Thyroid gland (tissue), 4 donors: ENCODE data around the gene ASIC4. TPM values are rescaled to one million over a fixed set of nuclear protein-coding genes. Genes with fewer than 3 reads are reported as not detected.

Experiments
- DNase-seq, 2 donors: peaks; one replicate each; pipeline ENCODE4 v3.0.0-alpha.2; 2019
- H3K27ac ChIP-seq, 3 donors: fragments of 200-600 bp; sonication (generic); 1 replicate in 2 of 3; 2 replicates in 1 of 3; pipeline ENCODE4 v1.5.1; 2016 to 2019; ENCODE audit warnings: mild to moderate bottlenecking in 1 of 3, moderate library complexity in 1 of 3
- H3K27me3 ChIP-seq: fragments of 200-600 bp; sonication (generic); one replicate; pipeline ENCODE4 v1.5.1; 2019
- H3K36me3 ChIP-seq, 2 donors: fragments of 200-600 bp; sonication (generic); one replicate each; pipeline ENCODE4 v1.5.1; 2016 to 2019
- H3K4me1 ChIP-seq, 2 donors: fragments of 200-600 bp; sonication (generic); one replicate each; pipeline ENCODE4 v1.5.1; 2017 to 2019
- H3K4me3 ChIP-seq, 3 donors: fragments of 200-600 bp; sonication (generic); replicated peaks in 1 of 3; 1 replicate in 2 of 3; 2 replicates in 1 of 3; pipeline ENCODE4 v1.5.1; 2016; ENCODE audit warnings: mild to moderate bottlenecking in 1 of 3
- H3K9me3 ChIP-seq: fragments of 200-600 bp; sonication (generic); one replicate; pipeline ENCODE4 v1.5.1; 2017
- POLR2A ChIP-seq, 2 donors: fragments of 450-650 bp; IDR thresholded peaks; one replicate each; pipeline ENCODE4 v1.6.1; 2017; ENCODE audit warnings: antibody characterized with exemption in 2 of 2, mild to moderate bottlenecking in 2 of 2, moderate library complexity in 1 of 2
- WGBS, 2 donors: methylation state at CpG; one replicate each; pipeline ENCODE4 v1.1.5; 2017; 5-methylcytosine and 5-hydroxymethylcytosine counted together
- intact Hi-C: fragments of 100-400 bp; cut with DNase I; formaldehyde crosslinking; loops from one replicate; pipeline ENCODE4 v1.15.1; 2023
- total RNA-seq, 4 donors: library from RNA; depleted of rRNA; stranded (reverse); fragments of >200 nt; gene quantifications; one replicate each; pipeline ENCODE4 v1.2.3, GENCODE V29; 2016
- TF ChIP-seq, protein P1 (sequence below), 6 experiments: fragments of 200-600 bp in 3 of 6; fragments of 450-650 bp in 3 of 6; sonication (generic) in 3 of 6; IDR thresholded peaks; one replicate each; pipeline ENCODE4 v1.5.1; 2016 to 2019; ENCODE audit warnings: antibody characterized with exemption in 6 of 6, mild to moderate bottlenecking in 2 of 6, inconsistent platforms in 1 of 6, moderate library complexity in 1 of 6

Gene ASIC4
- total RNA-seq, 4 donors from 2014 or later, result not detected

GRCh38 chr2:219499555-219499954 is 14.7 kb upstream of the ASIC4 start:
- intact Hi-C loops, result loop anchor here (5.0 kb wide), 1 partner anchor 112 kb away; the partner anchor contains the start of gene DNPEP
- H3K4me1 ChIP-seq, result peaks cover 24 to 26% of the 10 kb centered on the region in 2 donors

GRCh38 chr2:219500135-219500534 is 14.1 kb upstream of the ASIC4 start:
- intact Hi-C loops, result no loop called here
- no peak for DNase-seq
- peaks cover 14 to 15% of the 10 kb centered on the region in 2 donors for H3K36me3 ChIP-seq
- H3K9me3 ChIP-seq, result no peaks in the 10 kb centered on the region
- H3K27me3 ChIP-seq, result no peaks in the 10 kb centered on the region
- H3K4me1 ChIP-seq, result peaks cover 24 to 26% of the 10 kb centered on the region in 2 donors
- H3K4me3 ChIP-seq, result no peak overlapping the region
- TF ChIP-seq, protein P1, sequence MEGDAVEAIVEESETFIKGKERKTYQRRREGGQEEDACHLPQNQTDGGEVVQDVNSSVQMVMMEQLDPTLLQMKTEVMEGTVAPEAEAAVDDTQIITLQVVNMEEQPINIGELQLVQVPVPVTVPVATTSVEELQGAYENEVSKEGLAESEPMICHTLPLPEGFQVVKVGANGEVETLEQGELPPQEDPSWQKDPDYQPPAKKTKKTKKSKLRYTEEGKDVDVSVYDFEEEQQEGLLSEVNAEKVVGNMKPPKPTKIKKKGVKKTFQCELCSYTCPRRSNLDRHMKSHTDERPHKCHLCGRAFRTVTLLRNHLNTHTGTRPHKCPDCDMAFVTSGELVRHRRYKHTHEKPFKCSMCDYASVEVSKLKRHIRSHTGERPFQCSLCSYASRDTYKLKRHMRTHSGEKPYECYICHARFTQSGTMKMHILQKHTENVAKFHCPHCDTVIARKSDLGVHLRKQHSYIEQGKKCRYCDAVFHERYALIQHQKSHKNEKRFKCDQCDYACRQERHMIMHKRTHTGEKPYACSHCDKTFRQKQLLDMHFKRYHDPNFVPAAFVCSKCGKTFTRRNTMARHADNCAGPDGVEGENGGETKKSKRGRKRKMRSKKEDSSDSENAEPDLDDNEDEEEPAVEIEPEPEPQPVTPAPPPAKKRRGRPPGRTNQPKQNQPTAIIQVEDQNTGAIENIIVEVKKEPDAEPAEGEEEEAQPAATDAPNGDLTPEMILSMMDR (IDR thresholded peaks at IDR 0.05), result no peak
- no peak for TF ChIP-seq POLR2A (IDR thresholded peaks at IDR 0.05)
- no peak overlapping the region for H3K27ac ChIP-seq
- 91 to 97% methylated on average over 2 of the region's 2 CpGs for WGBS, 2 donors

More at GRCh38 chr2:219499555-219499954, 14.7 kb upstream of the ASIC4 start:
- H3K27me3 ChIP-seq, result no peaks in the 10 kb centered on the region
- H3K36me3 ChIP-seq, result peaks cover 8 to 9% of the 10 kb centered on the region in 2 donors
- H3K27ac ChIP-seq, result no peak overlapping the region
- peak overlapping the region in 1 of 3 donors; percentile 50 for H3K4me3 ChIP-seq
- TF ChIP-seq, protein P1 (IDR thresholded peaks at IDR 0.05), result no peak
- no peak for TF ChIP-seq POLR2A (IDR thresholded peaks at IDR 0.05)
- 79 to 86% methylated on average over 1 of the region's 1 CpG for WGBS, 2 donors
- DNase-seq, result no peak
- H3K9me3 ChIP-seq, result no peaks in the 10 kb centered on the region

GRCh38 chr2:219501849-219502248 is 12.4 kb upstream of the ASIC4 start:
- H3K27me3 ChIP-seq, result no peaks in the 10 kb centered on the region
- peaks cover 23 to 31% of the 10 kb centered on the region in 2 donors for H3K36me3 ChIP-seq
- no peaks in the 10 kb centered on the region for H3K9me3 ChIP-seq
- peaks cover 19 to 23% of the 10 kb centered on the region in 2 donors for H3K4me1 ChIP-seq
- no peak overlapping the region for H3K4me3 ChIP-seq
- intact Hi-C loops, result no loop called here
- whole genome bisulfite sequencing, 2 donors, result 94 to 97% methylated on average over 14 of the region's 14 CpGs
- H3K27ac ChIP-seq, result no peak overlapping the region
- TF ChIP-seq, protein P1 (IDR thresholded peaks at IDR 0.05), result no peak
- no peak for TF ChIP-seq POLR2A (IDR thresholded peaks at IDR 0.05)
- DNase-seq, result no peak

GRCh38 chr2:219502618-219503017 is 11.7 kb upstream of the ASIC4 start:
- H3K27ac ChIP-seq, result no peak overlapping the region
- no peak overlapping the region for H3K4me3 ChIP-seq
- intact Hi-C loops, result no loop called here
- no peaks in the 10 kb centered on the region for H3K27me3 ChIP-seq
- TF ChIP-seq POLR2A (IDR thresholded peaks at IDR 0.05), result no peak
- TF ChIP-seq, protein P1 (IDR thresholded peaks at IDR 0.05), result no peak
- H3K36me3 ChIP-seq, result peaks cover 24 to 32% of the 10 kb centered on the region in 2 donors
- peaks cover 12 to 15% of the 10 kb centered on the region in 2 donors for H3K4me1 ChIP-seq
- H3K9me3 ChIP-seq, result no peaks in the 10 kb centered on the region
- no peak for DNase-seq

GRCh38 chr2:219505585-219505984 is 8.7 kb upstream of the ASIC4 start:
- no peak for DNase-seq
- Histone ChIP-seq H3K27ac (no peak overlapping the region), H3K9me3 (no peaks in the 10 kb centered on the region), H3K4me3 (no peak overlapping the region), H3K4me1 (peaks cover 11 to 15% of the 10 kb centered on the region in 2 donors), H3K27me3 (no peaks in the 10 kb centered on the region), H3K36me3 (peaks cover 24 to 32% of the 10 kb centered on the region in 2 donors)
- 87 to 95% methylated on average over 9 of the region's 9 CpGs for WGBS, 2 donors
- no peak for TF ChIP-seq POLR2A (IDR thresholded peaks at IDR 0.05)
- TF ChIP-seq, protein P1 (IDR thresholded peaks at IDR 0.05), result no peak
- intact Hi-C loops, result no loop called here
